HG02678 (cell line): ENCODE results near the gene CAD.

Experiments used
- ATAC-seq: cut with Tn5 transposase; IDR thresholded peaks from one replicate; pipeline ENCODE4 v1.9.1; 2021; ENCODE audit warnings: mild to moderate bottlenecking, moderate library complexity; ENCODE audit not compliant: unreplicated experiment

The CAD gene

GRCh38 chr2:27275211-27276150, 58.3 kb downstream of the CAD start, which contains the start of gene DNAJC5G:
Gene DNAJC5G, plus strand, starts transcription at chr2:27275433. Its CDS starts 1,296 bp downstream, at chr2:27276729.
- ATAC-seq = no peak

- ATAC-seq = no peak
Measured at GRCh38 chr2:27278010-27278409, 60.8 kb downstream of the CAD start.

GRCh38 chr2:27280826-27281225, 63.7 kb downstream of the CAD start:
- ATAC-seq = no peak

- ATAC-seq = no peak
Measured at GRCh38 chr2:27281442-27281841, 64.3 kb downstream of the CAD start.

GRCh38 chr2:27281855-27282559, 64.8 kb downstream of the CAD start, which contains the start of gene TRIM54:
Gene TRIM54, plus strand, starts transcription at chr2:27282429. Its CDS starts 303 bp downstream, at chr2:27282732.
- ATAC-seq = no peak

GRCh38 chr2:27282892-27283291, 65.7 kb downstream of the CAD start:
- ATAC-seq = no peak

- no peak for ATAC-seq
Measured at GRCh38 chr2:27284996-27285395, 67.8 kb downstream of the CAD start.

GRCh38 chr2:27285481-27285880, 68.3 kb downstream of the CAD start:
- ATAC-seq = no peak

- no peak for ATAC-seq
Measured at GRCh38 chr2:27288610-27289009, 71.4 kb downstream of the CAD start.

- ATAC-seq = no peak
Measured at GRCh38 chr2:27290549-27290948, 73.4 kb downstream of the CAD start.

- no peak for ATAC-seq
Measured at GRCh38 chr2:27291865-27292264, 74.7 kb downstream of the CAD start.
